Stimulated activated naive CD4-positive, alpha-beta T cell treated with Interleukin-2 at 50 U/mL for 16 hours (primary cell): ENCODE results near the gene CHN2.

Experiments used
- DNase-seq: peaks from one replicate; lab custom pipeline; 2025; lab: John Stamatoyannopoulos, UW

The CHN2 gene

GRCh38 chr7:29434380-29434768 lies 239.8 kb downstream of the CHN2 start:
- DNase-seq: no peak

GRCh38 chr7:29435167-29435566 lies 240.6 kb downstream of the CHN2 start:
- no peak for DNase-seq

GRCh38 chr7:29435902-29436301 lies 241.3 kb downstream of the CHN2 start:
- DNase-seq: no peak

- DNase-seq: no peak
Measured at GRCh38 chr7:29442146-29442545, 247.6 kb downstream of the CHN2 start.

- DNase-seq: no peak
Measured at GRCh38 chr7:29443552-29443951, 249.0 kb downstream of the CHN2 start.

GRCh38 chr7:29444267-29444666 lies 249.7 kb downstream of the CHN2 start:
- DNase-seq: no peak

GRCh38 chr7:29445736-29446135 lies 251.2 kb downstream of the CHN2 start:
- no peak for DNase-seq

GRCh38 chr7:29447828-29448227 lies 253.3 kb downstream of the CHN2 start:
- no peak for DNase-seq

- no peak for DNase-seq
Measured at GRCh38 chr7:29449569-29450260, 255.1 kb downstream of the CHN2 start.

GRCh38 chr7:29453021-29453420 lies 258.4 kb downstream of the CHN2 start:
- DNase-seq: no peak

- DNase-seq: no peak
Measured at GRCh38 chr7:29454464-29454863, 259.9 kb downstream of the CHN2 start.

- no peak for DNase-seq
Measured at GRCh38 chr7:29454899-29455451, 260.4 kb downstream of the CHN2 start.

GRCh38 chr7:29457141-29457561 lies 262.6 kb downstream of the CHN2 start:
- DNase-seq: no peak

GRCh38 chr7:29457565-29458011 lies 263.0 kb downstream of the CHN2 start:
- DNase-seq: no peak

GRCh38 chr7:29458933-29459332 lies 264.4 kb downstream of the CHN2 start:
- no peak for DNase-seq

- no peak for DNase-seq
Measured at GRCh38 chr7:29459589-29459988, 265.0 kb downstream of the CHN2 start.

GRCh38 chr7:29461996-29462395 lies 267.4 kb downstream of the CHN2 start:
- DNase-seq: no peak

- DNase-seq: no peak
Measured at GRCh38 chr7:29463504-29464158, 269.1 kb downstream of the CHN2 start.

- DNase-seq: no peak
Measured at GRCh38 chr7:29464753-29465152, 270.2 kb downstream of the CHN2 start.

- no peak for DNase-seq
Measured at GRCh38 chr7:29467193-29467926, 272.8 kb downstream of the CHN2 start.

GRCh38 chr7:29468196-29468595 lies 273.6 kb downstream of the CHN2 start:
- no peak for DNase-seq

- DNase-seq: no peak
Measured at GRCh38 chr7:29469281-29469680, 274.7 kb downstream of the CHN2 start.
